ENCODE measurements around the gene DGKH.

GRCh38 chr13:42119875-42120274 is 71.4 kb downstream of the DGKH start:
- no peak for TF ChIP-seq CTCF (IDR thresholded peaks at IDR 0.05)
- no peak for TF ChIP-seq ZFX (IDR thresholded peaks at IDR 0.05; ENCODE audit: borderline replicate concordance)
